Esophagus (tissue), 2 donors: ENCODE measurements around the gene PDGFC. TPM values are rescaled to one million over a fixed set of nuclear protein-coding genes. Genes with fewer than 3 reads are reported as not detected.
A peak's percentile ranks its signal among the peaks of the same experiment; 100 is the strongest.

Experiments used
- H3K27ac ChIP-seq, 2 donors: one replicate each; pipeline ENCODE4 v1.5.1; 2013; ENCODE audit warnings: low read depth in 2 of 2, mild to moderate bottlenecking in 2 of 2, inconsistent platforms in 1 of 2, low read length in 1 of 2, moderate library complexity in 1 of 2
- H3K27me3 ChIP-seq, 2 donors: one replicate each; pipeline ENCODE4 v1.6.1; 2013; ENCODE audit warnings: low read length in 2 of 2, control low read depth in 1 of 2, mild to moderate bottlenecking in 1 of 2; ENCODE audit not compliant: insufficient read depth in 2 of 2, control insufficient read depth in 1 of 2
- H3K36me3 ChIP-seq, 2 donors: one replicate each; pipeline ENCODE4 v1.6.1; 2013; ENCODE audit warnings: low read length in 1 of 2; ENCODE audit not compliant: control insufficient read depth in 2 of 2, insufficient read depth in 2 of 2
- H3K4me1 ChIP-seq, 2 donors: one replicate each; pipeline ENCODE4 v1.6.1; 2013; ENCODE audit warnings: low read length in 1 of 2; ENCODE audit not compliant: control insufficient read depth in 2 of 2, insufficient read depth in 2 of 2
- H3K4me3 ChIP-seq, 2 donors: one replicate each; pipeline ENCODE4 v1.5.1; 2013; ENCODE audit warnings: low read length in 2 of 2, mild to moderate bottlenecking in 2 of 2, low read depth in 1 of 2, moderate library complexity in 1 of 2
- H3K9me3 ChIP-seq, 2 donors: one replicate each; pipeline ENCODE4 v1.6.1; 2013; ENCODE audit warnings: mild to moderate bottlenecking in 2 of 2, low read depth in 1 of 2, low read length in 1 of 2, moderate library complexity in 1 of 2; ENCODE audit not compliant: control insufficient read depth in 2 of 2, insufficient read depth in 1 of 2
- WGBS, 2 donors: extraction: QIAGEN DNeasy Blood & Tissue Kit; methylation state at CpG; one replicate each; pipeline ENCODE4 v1.1.7; 2013; 5-methylcytosine and 5-hydroxymethylcytosine counted together
- polyA plus RNA-seq, 2 donors: library from polyadenylated mRNA; stranded (reverse); fragments of 200-250 nt; gene quantifications; one replicate each; pipeline ENCODE4 v1.2.3, GENCODE V29; 2013
- donor health status: healthy with polysubstance abuse.
- donor health status: Bipolar disorder and iron deficiency.

PDGFC gene
- polyA plus RNA-seq, 2 donors: 0.98 to 2.4 TPM

DNA sequence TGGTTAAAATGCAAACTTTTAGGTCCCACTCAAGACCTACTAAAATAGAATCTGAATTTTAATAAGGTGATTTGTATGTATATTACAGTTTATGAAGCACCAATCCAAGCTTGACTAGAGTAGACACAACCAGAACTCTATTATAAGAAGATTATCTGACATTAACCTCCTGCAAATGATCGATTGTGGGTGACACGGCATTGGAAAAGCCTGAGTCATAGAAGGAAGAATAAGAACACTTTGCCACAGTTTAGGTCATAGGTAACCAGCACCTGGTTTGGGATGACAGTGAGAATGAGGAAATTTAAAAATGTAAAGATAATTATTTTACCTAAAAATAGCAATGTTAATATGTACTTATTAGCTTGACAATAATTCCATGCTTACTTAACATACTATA lies 15.2 kb downstream of the PDGFC start:
- Histone ChIP-seq H3K9me3 (no peaks in the 10 kb centered on the region), H3K4me3 (no peak overlapping the region), H3K36me3 (no peaks in the 10 kb centered on the region), H3K27me3 (no peaks in the 10 kb centered on the region), H3K4me1 (no peaks in the 10 kb centered on the region), H3K27ac (no peak overlapping the region)
- WGBS, 2 donors: 58 to 72% methylated on average over 2 of the region's 2 CpGs

DNA sequence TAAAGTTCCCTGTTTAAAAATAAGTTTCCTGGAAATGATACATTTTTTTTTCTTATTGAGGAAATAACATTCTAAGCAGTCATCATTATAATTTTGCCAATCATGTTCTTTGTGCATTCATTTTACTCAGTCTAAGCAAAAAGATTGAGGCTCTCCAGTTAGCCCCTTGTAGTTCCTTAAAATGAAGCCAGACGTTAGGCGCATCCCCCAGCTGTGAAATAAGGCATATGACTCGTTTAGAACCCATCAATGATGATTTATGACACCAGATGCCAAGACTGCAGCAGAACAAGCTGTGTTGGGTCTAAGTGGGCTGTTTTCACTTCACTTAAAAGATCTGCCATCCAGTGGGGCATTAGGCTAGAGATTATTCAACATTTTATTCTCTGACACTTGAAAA lies 17.0 kb downstream of the PDGFC start:
- WGBS, 2 donors: 63 to 66% methylated on average over 3 of the region's 3 CpGs
- Histone ChIP-seq H3K4me1 (no peaks in the 10 kb centered on the region), H3K27me3 (no peaks in the 10 kb centered on the region), H3K36me3 (no peaks in the 10 kb centered on the region), H3K4me3 (no peak overlapping the region), H3K9me3 (no peaks in the 10 kb centered on the region), H3K27ac (no peak overlapping the region)

DNA sequence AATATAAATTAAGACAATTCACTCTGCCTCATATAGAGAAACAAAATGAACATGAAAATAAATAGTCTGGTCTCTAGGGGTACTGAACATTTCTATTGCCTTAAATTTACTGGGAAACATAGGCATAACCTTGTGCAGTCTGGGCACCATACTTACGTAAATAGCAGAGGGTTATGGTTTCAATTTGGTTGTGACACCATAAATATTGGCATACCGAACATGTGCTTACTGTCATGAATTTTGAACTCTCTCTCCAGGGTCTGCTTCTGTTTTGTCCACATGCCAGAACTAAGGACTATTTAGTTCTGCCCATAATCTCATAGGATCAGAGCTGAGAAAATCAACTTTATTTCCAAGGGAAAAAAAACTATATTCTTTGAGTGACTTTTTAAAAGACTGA lies 17.6 kb downstream of the PDGFC start:
- Histone ChIP-seq H3K27me3 (no peaks in the 10 kb centered on the region), H3K36me3 (no peaks in the 10 kb centered on the region), H3K9me3 (no peaks in the 10 kb centered on the region), H3K4me1 (no peaks in the 10 kb centered on the region), H3K27ac (no peak overlapping the region), H3K4me3 (no peak overlapping the region)
- 78 to 88% methylated on average over 2 of the region's 2 CpGs for WGBS, 2 donors

DNA sequence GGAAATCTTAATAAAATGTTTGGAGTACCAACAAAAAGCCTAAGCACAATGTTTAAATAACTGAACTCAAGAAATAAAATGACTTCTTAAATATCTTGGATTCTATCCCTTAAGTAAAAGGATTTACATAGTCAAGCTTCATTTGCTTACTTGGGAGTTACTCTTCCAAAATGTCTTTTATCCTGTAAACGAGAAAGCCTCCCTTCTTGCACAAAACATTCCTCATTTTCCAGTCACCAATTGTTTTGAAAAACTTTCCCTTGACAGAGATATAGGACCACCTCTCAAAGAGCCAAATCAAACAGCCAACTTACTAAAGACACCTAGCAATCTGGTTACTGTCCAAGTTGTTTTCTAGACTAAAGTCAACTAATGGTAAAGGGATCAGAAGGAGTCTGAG lies 18.6 kb downstream of the PDGFC start:
- H3K27ac ChIP-seq: no peak overlapping the region
- H3K4me1 ChIP-seq: no peaks in the 10 kb centered on the region
- H3K4me3 ChIP-seq: no peak overlapping the region
- H3K36me3 ChIP-seq: no peaks in the 10 kb centered on the region
- H3K27me3 ChIP-seq: peaks cover 0 to 2% of the 10 kb centered on the region in 2 donors
- 23 to 56% methylated on average over 1 of the region's 1 CpG for WGBS, 2 donors
- no peaks in the 10 kb centered on the region for H3K9me3 ChIP-seq

DNA sequence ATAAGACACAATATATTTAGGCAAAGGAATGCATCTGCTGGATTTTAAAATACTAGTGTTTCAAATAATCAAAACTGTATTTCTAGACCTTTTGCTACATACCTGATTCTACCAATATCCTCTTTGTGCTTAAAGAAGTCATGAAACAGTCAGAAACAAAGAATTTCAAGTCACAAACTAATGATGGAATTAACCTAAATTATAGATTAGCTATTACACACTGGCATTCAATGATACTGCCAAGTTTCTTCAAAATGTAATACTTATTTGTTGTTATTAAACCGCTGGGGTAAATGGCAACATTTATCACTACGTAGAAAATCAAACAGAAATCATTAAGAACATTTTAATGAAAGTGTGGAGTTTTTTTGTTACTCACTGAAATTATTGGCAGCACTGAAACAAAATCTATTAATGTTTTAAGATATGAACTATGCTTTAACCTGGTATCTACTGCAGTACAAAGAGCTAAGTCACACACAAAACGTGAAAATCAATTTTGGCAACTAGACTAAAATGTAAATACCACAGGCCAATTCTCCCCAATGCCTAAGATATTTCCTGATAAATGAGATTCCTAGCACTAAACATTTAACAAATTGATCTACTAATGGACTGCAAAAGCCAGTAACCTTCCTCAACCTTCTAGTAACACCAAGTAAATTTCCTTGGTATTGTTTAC lies 19.4 kb downstream of the PDGFC start:
- Histone ChIP-seq H3K4me1 (no peaks in the 10 kb centered on the region), H3K9me3 (no peaks in the 10 kb centered on the region), H3K27me3 (peaks cover 0 to 2% of the 10 kb centered on the region in 2 donors), H3K36me3 (no peaks in the 10 kb centered on the region), H3K27ac (no peak overlapping the region), H3K4me3 (no peak overlapping the region)
- 58 to 75% methylated on average over 3 of the region's 3 CpGs for WGBS, 2 donors

DNA sequence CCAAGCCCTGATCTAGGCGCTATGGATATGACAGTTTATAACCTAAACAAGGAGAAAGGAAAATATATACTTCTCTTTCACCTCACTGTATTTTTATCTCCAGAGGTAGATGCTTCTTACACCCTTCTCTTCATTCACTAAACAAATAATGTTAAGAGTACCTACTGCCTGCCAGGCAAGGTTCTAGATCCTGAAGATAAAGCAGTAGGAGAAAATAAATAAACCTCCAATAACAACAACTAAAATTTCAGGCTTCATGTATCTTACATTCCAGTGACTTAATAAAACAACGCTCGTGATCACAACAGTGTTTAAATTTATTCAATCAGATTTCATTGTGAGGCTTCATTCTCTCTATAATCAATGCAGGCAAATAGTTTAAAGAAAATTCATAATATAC lies 20.7 kb downstream of the PDGFC start:
- Histone ChIP-seq H3K9me3 (no peaks in the 10 kb centered on the region), H3K4me1 (no peaks in the 10 kb centered on the region), H3K36me3 (no peaks in the 10 kb centered on the region), H3K27me3 (peaks cover 0 to 2% of the 10 kb centered on the region in 2 donors), H3K4me3 (no peak overlapping the region), H3K27ac (no peak overlapping the region)
- WGBS, 2 donors: 87% methylated on average over 3 of the region's 3 CpGs

DNA sequence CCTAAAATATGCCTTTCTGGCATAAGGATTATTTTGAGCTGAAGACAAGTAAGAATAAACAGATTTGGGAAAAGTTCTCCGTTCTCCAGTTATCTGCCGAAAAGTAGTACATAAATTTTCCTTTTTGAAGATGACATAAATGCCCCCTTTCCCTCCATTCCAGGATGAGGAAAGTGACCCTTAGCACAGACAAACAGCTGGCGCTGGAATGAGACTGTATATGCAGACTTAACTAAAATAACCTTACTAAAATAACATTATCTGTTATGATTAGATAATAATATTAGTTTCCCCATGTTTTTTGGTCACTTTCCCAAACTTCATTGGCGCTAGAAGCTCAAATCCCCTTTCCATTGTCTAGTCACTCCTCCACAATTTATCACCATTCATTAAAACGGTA lies 21.5 kb downstream of the PDGFC start:
- Histone ChIP-seq H3K27ac (no peak overlapping the region), H3K4me3 (no peak overlapping the region), H3K27me3 (peaks cover 0 to 2% of the 10 kb centered on the region in 2 donors), H3K36me3 (no peaks in the 10 kb centered on the region), H3K9me3 (no peaks in the 10 kb centered on the region), H3K4me1 (no peaks in the 10 kb centered on the region)
- 73 to 78% methylated on average over 5 of the region's 5 CpGs for WGBS, 2 donors

DNA sequence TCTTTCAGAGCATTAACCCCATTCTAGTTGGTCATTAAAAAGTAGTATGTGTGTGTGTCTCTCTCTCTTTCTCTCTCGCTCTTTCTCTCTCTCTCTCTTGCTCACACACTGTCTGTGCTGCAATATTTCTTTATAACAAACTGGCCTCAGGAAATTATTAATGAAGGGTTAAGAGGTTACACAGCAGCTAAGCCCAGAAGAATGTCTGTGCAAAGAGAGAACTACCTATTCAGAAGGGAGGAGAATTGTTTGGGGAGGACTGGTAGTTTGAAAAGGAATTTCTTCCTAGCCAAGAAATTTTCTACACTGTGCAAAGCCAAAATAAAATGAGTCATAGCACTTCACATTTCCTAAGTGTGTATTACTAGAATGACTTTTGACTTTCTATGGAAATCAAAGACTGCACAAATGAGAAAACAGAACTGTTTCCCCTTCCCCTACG lies 22.2 kb downstream of the PDGFC start:
- H3K9me3 ChIP-seq: no peaks in the 10 kb centered on the region
- no peaks in the 10 kb centered on the region for H3K4me1 ChIP-seq
- H3K36me3 ChIP-seq: no peaks in the 10 kb centered on the region
- peak overlapping the region in 1 of 2 donors; percentile 54 for H3K27ac ChIP-seq
- H3K27me3 ChIP-seq: peaks cover 0 to 2% of the 10 kb centered on the region in 2 donors
- WGBS, 2 donors: 14 to 41% methylated on average over 2 of the region's 2 CpGs
- no peak overlapping the region for H3K4me3 ChIP-seq

DNA sequence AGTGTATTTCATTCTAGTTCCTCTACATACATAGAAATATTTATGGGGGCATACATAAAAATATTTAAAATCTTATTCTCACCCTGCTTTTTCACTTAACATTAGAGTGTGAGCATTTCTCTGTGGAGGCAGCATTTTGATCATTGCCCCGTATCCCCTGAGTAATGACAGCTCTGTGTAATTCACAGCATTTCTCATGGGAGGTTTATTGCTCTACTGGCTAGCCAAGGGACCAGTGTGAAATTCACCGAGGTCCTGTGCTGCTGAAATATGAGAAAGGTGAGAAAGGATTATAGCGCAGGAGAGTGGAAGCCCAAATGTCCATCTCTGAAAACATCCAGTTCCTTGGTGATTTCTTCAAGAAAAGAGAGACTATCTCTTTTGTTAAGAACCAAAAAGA lies 22.9 kb downstream of the PDGFC start:
- H3K4me3 ChIP-seq: no peak overlapping the region
- H3K36me3 ChIP-seq: no peaks in the 10 kb centered on the region
- H3K27me3 ChIP-seq: peaks cover 0 to 2% of the 10 kb centered on the region in 2 donors
- H3K9me3 ChIP-seq: no peaks in the 10 kb centered on the region
- H3K4me1 ChIP-seq: no peaks in the 10 kb centered on the region
- 67 to 70% methylated on average over 3 of the region's 3 CpGs for WGBS, 2 donors
- no peak overlapping the region for H3K27ac ChIP-seq

DNA sequence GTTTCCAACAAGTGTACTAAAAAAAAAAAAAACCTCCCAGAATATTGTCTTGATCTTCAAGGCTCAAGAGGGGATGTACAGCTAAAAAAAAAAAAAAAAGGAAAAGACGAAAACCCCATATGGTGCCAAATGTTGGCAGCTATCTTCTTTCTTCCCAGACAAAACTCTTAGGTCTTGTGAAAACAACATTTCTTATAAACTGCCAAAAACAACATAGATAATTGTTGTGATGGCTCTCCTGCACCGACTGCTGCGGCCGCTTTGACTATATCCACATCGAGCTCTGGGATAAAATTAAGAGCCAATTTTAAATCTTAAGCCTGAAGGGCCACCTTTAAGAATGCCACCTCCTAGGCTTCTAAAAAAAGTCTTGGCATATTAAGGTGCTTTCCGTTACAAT lies 23.5 kb downstream of the PDGFC start:
- Histone ChIP-seq H3K36me3 (no peaks in the 10 kb centered on the region), H3K27ac (peak overlapping the region in 1 of 2 donors; percentile 30), H3K9me3 (no peaks in the 10 kb centered on the region), H3K4me3 (no peak overlapping the region), H3K27me3 (peaks cover 0 to 2% of the 10 kb centered on the region in 2 donors), H3K4me1 (no peaks in the 10 kb centered on the region)
- WGBS, 2 donors: 52 to 60% methylated on average over 6 of the region's 6 CpGs
